ENCODE data around the gene AKAP9.

DNA sequence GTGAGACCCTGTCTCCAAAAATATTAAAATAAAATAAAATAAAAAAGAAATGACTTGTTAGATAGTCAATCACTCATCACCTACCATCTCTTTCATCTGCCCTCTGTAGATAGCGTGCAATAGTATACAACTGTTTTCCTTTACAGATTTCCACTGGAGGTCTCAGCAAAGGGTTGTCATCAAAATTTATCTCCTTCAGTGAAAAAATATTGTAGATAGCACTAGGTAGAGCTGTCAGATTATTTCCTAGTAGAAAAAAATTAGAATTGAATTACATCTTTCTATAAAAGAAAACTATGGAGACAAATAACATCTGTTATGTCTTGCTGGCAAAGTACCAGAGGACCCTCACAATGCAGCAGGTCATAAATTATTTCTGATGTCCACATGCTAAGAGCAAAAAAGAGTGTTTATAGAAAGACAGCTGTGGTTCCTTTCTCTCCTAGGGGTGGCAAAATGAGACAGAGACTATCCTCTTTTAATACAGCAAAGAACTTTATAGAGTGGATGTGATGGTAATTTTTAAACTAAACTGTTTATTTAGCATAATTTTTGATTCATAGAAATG is 209.9 kb downstream of the AKAP9 start:
- TF ChIP-seq POLR2A (IDR thresholded peaks at IDR 0.05): no peak
- TF ChIP-seq, protein P1, sequence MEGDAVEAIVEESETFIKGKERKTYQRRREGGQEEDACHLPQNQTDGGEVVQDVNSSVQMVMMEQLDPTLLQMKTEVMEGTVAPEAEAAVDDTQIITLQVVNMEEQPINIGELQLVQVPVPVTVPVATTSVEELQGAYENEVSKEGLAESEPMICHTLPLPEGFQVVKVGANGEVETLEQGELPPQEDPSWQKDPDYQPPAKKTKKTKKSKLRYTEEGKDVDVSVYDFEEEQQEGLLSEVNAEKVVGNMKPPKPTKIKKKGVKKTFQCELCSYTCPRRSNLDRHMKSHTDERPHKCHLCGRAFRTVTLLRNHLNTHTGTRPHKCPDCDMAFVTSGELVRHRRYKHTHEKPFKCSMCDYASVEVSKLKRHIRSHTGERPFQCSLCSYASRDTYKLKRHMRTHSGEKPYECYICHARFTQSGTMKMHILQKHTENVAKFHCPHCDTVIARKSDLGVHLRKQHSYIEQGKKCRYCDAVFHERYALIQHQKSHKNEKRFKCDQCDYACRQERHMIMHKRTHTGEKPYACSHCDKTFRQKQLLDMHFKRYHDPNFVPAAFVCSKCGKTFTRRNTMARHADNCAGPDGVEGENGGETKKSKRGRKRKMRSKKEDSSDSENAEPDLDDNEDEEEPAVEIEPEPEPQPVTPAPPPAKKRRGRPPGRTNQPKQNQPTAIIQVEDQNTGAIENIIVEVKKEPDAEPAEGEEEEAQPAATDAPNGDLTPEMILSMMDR (IDR thresholded peaks at IDR 0.05): no peak
